AG10803 (cell line): ENCODE results near the gene PSEN2.
"Not testable (repeated sequence)": the region's sequence is repeated elsewhere in the genome, so short reads cannot be mapped to it uniquely, and the experiment has no call there.

Source experiments
- DNase-seq: peaks from one replicate; pipeline ENCODE4 v3.0.0; 2010; ENCODE audit warnings: low read depth
- H3K4me3 ChIP-seq: 2 replicates; pipeline ENCODE4 v1.5.1; 2011; ENCODE audit warnings: mild to moderate bottlenecking, low read length, control low read depth
- CTCF ChIP-seq: conservative IDR thresholded peaks from 2 replicates; pipeline ENCODE4 v1.5.1; 2011; ENCODE audit warnings: mild to moderate bottlenecking, low read length, control low read depth, inconsistent platforms

Gene PSEN2

GRCh38 chr1:226826479-226827261 is 43.7 kb upstream of the PSEN2 start:
- no peak for DNase-seq
- TF ChIP-seq CTCF, result no peak
- H3K4me3 ChIP-seq, result no peak overlapping the region

GRCh38 chr1:226827458-226827857 is 43.0 kb upstream of the PSEN2 start:
- no peak overlapping the region for H3K4me3 ChIP-seq
- TF ChIP-seq CTCF, result no peak
- peak; percentile 38 for DNase-seq

- H3K4me3 ChIP-seq, result no peak overlapping the region
- peak; percentile 94 for DNase-seq
- TF ChIP-seq CTCF, result peak; percentile 92
Measured at GRCh38 chr1:226827968-226828513, 42.4 kb upstream of the PSEN2 start.

- no peak for DNase-seq
- H3K4me3 ChIP-seq, result no peak overlapping the region
- no peak for TF ChIP-seq CTCF
Measured at GRCh38 chr1:226829105-226829504, 41.3 kb upstream of the PSEN2 start.

GRCh38 chr1:226831953-226832352 is 38.5 kb upstream of the PSEN2 start:
- no peak for DNase-seq
- no peak overlapping the region for H3K4me3 ChIP-seq
- TF ChIP-seq CTCF, result no peak

GRCh38 chr1:226832613-226833012 is 37.8 kb upstream of the PSEN2 start:
- TF ChIP-seq CTCF, result no peak
- DNase-seq, result no peak

GRCh38 chr1:226834179-226834578 is 36.2 kb upstream of the PSEN2 start:
- not testable (repeated sequence) for H3K4me3 ChIP-seq, DNase-seq

More at GRCh38 chr1:226832613-226833012, 37.8 kb upstream of the PSEN2 start:
- no peak overlapping the region for H3K4me3 ChIP-seq

- not testable (repeated sequence) for H3K4me3 ChIP-seq, DNase-seq
Measured at GRCh38 chr1:226835396-226835795, 35.0 kb upstream of the PSEN2 start.

GRCh38 chr1:226837966-226838365 is 32.5 kb upstream of the PSEN2 start:
- DNase-seq, H3K4me3 ChIP-seq: not testable (repeated sequence)
